SHP77 (cell line): ENCODE measurements around the gene GALNT16.
A peak's percentile ranks its signal among the peaks of the same experiment; 100 is the strongest.

ENCODE experiments used
- DNase-seq, 2 experiments: peaks; one replicate each; lab custom pipeline; 2025; lab: John Stamatoyannopoulos, UW

GALNT16 gene

GRCh38 chr14:69337984-69338383, 78.0 kb downstream of the GALNT16 start:
- no peak for DNase-seq

- DNase-seq: no peak
Measured at GRCh38 chr14:69339426-69339825, 79.5 kb downstream of the GALNT16 start.

- no peak for DNase-seq
Measured at GRCh38 chr14:69342928-69343525, 83.1 kb downstream of the GALNT16 start.

GRCh38 chr14:69344171-69344570, 84.2 kb downstream of the GALNT16 start:
- DNase-seq: no peak

- no peak for DNase-seq
Measured at GRCh38 chr14:69345402-69345801, 85.4 kb downstream of the GALNT16 start.

GRCh38 chr14:69346710-69347109, 86.8 kb downstream of the GALNT16 start:
- DNase-seq: peak in 1 of 2 experiments; percentile 25

GRCh38 chr14:69349091-69349777, 89.3 kb downstream of the GALNT16 start:
- no peak for DNase-seq

GRCh38 chr14:69350892-69351291, 90.9 kb downstream of the GALNT16 start:
- DNase-seq: no peak

- DNase-seq: no peak
Measured at GRCh38 chr14:69351385-69351784, 91.4 kb downstream of the GALNT16 start.

GRCh38 chr14:69351911-69352310, 92.0 kb downstream of the GALNT16 start:
- DNase-seq: no peak

- no peak for DNase-seq
Measured at GRCh38 chr14:69353168-69353567, 93.2 kb downstream of the GALNT16 start.

- peak in 1 of 2 experiments; percentile 7 for DNase-seq
Measured at GRCh38 chr14:69354383-69355153, 94.6 kb downstream of the GALNT16 start.

- DNase-seq: no peak
Measured at GRCh38 chr14:69355154-69355597, 95.2 kb downstream of the GALNT16 start.

- DNase-seq: no peak
Measured at GRCh38 chr14:69355607-69356281, 95.8 kb downstream of the GALNT16 start.

GRCh38 chr14:69356903-69357543, 97.1 kb downstream of the GALNT16 start:
- DNase-seq: no peak

- no peak for DNase-seq
Measured at GRCh38 chr14:69357544-69358200, 97.7 kb downstream of the GALNT16 start.

- DNase-seq: no peak
Measured at GRCh38 chr14:69358233-69358963, 98.4 kb downstream of the GALNT16 start.

GRCh38 chr14:69358966-69359365, 99.0 kb downstream of the GALNT16 start:
- DNase-seq: no peak

- DNase-seq: peak in 1 of 2 experiments; percentile 11
Measured at GRCh38 chr14:69360438-69361108, 100.6 kb downstream of the GALNT16 start.

GRCh38 chr14:69363055-69363454, 103.1 kb downstream of the GALNT16 start:
- no peak for DNase-seq
